Stimulated activated CD8-positive, alpha-beta memory T cell treated with anti-CD3 and anti-CD28 coated beads, Interleukin-15, amount 100 ng/mL, for 24 hours (primary cell): ENCODE data around the gene CETP.
"Not testable (repeated sequence)": the region's sequence is repeated elsewhere in the genome, so short reads cannot be mapped to it uniquely, and the experiment has no call there.

Experiments used
- DNase-seq: peaks from one replicate; pipeline ENCODE4 v3.0.0-alpha.2; 2020; ENCODE audit warnings: low read depth

CETP gene

DNA sequence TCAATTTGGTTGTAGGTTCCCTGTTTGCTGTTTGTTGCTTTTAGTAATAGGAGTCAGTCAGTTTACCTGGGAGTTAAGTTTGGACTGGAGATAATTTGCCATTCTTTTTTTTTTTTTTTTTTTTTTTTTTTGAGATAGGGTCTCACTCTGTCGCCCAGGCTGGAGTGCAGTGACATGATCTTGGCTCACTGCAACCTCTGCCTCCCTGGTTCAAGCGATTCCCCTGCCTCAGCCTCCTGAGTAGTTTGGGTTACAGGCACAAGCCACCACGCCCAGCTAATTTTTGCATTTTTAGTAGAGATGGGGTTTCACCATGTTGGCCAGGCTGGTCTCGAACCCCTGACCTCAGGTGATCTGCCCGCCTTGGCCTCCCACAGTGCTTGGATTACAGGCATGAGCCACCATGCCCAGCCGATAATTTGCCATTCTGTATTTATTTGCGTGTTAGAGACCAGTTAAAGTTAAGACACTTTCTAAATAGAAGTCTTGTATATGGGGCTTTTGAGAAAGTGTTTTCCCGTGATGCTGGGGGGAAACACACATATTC, 27.1 kb upstream of the CETP start:
- DNase-seq = not testable (repeated sequence)

DNA sequence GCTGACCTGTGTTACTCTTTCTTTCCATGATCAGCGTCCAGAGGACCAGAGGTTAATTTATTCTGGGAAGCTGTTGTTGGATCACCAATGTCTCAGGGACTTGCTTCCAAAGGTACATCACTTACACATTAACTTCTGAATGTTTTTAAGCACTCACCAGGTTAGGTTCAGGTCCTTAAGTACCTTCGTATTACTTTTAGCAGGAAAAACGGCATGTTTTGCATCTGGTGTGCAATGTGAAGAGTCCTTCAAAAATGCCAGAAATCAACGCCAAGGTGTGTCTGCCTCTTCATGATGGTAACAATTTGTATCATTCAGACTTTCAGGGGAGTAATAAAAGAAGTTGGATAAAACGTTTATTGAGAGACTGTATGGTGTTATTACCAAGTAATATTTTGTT, 26.5 kb upstream of the CETP start:
- DNase-seq = no peak

DNA sequence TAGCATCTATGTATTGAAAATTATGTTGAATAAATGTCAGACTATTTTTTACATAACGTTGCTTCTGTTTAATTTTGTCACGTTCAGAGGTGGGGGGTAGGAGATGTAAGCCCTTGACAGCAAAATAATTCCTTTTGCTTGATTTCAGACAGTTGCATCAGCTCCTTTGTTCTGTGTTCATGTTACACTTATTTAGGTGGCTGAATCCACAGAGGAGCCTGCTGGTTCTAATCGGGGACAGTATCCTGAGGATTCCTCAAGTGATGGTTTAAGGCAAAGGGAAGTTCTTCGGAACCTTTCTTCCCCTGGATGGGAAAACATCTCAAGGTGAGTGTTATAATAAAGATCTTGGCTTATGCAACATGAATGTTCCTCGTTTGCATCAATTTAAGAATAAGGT, 25.3 kb upstream of the CETP start:
- no peak for DNase-seq

DNA sequence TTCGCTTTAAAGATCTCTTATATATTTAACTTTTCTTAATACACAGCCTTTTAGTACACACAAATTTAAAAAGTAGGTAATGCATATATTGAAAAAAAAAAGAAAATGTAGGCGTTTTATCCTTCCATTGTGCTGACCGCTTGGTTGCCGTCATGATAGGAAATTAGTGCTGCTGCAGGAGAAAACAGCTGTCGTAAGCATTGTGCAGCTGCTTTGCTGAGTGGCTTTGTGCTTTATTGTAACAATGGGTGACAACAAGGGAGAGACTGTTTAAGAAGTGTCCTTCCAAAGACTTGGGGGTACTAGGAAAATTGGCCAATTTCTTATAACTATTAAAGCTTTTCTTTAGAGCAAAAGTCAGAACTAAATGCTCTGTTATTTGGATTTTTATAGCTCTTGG, 24.8 kb upstream of the CETP start:
- DNase-seq = no peak

DNA sequence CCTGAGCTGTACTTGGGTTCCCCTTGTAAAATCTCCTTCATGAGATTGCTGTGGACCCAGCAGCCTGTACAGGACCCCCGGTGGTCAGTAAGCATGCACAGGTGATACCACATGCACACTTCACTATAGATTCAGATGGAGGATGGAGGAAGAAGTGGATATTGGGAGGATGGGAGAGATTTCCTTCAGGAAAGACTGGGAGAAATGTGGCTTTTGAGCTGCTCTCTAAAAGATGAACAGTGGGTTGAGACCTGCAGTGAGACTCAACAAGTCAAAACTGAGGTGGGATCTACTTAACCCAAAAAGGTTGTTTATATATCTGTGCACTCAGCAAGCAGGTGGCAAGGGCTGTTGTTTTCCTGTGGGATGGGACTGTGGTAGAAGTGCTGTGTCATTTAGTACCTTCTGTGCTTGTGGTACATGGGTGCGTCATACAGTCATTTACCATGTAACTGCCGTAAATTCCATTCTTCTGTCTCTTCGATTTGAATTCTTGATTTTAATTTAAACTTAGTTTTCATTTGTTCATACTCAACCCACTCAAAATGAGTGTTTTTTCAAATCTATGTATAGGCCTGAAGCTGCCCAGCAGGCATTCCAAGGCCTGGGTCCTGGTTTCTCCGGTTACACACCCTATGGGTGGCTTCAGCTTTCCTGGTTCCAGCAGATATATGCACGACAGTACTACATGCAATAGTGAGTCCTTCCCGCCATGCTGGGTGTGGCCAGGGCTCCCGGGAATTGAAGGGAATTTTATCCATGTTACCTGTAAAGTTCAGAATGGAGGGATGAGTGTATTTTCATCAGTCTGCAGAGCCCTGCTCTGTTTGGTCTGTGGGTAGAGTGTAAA, 22.9 kb upstream of the CETP start:
- no peak for DNase-seq

DNA sequence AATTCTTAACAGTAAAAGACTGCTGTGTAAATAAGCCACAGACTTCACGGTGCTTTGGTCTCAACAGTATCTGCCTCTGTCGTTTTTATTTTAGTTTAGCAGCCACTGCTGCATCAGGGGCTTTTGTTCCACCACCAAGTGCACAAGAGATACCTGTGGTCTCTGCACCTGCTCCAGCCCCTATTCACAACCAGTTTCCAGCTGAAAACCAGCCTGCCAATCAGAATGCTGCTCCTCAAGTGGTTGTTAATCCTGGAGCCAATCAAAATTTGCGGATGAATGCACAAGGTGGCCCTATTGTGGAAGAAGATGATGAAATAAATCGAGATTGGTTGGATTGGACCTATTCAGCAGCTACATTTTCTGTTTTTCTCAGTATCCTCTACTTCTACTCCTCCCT, 21.9 kb upstream of the CETP start:
- DNase-seq = no peak

DNA sequence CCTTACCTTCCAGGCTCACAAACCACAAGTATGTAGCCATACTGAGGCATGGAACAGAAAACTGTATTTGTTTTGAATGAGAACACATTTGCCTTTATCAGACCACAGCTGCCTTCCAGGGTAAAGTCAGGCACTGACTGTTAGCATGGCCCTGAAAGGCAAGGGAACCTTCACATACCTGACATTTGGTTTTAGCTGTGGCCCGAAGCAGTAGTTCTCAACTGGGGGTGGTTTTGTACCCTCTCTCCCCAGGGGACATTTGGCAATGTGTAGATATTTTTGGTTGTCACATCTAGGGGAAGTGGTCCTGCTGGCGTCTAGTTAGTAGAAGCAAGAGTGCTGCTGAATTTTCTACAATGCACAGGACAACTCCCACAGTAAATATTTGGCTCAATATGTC, 20.7 kb upstream of the CETP start:
- DNase-seq = no peak

DNA sequence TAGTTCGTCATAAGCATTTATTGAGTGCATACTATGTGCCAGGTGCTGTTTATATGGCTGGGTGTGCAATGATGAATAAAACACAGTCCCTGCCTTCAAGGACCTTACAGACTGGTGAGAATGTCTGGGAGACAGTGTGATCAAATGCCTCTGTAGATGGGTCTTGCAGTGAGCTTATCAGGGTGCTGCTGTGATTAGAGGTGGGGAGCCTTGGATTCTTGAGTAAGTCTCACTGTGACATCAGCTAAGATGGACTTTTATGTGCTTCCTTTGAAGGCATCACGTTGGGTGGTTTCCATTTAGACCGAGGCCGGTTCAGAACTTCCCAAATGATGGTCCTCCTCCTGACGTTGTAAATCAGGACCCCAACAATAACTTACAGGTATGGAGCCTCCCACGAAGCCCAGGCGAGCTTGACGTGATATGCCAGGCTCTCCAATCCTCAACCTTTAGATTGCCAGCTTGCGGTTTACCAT, 19.9 kb upstream of the CETP start:
- no peak for DNase-seq

DNA sequence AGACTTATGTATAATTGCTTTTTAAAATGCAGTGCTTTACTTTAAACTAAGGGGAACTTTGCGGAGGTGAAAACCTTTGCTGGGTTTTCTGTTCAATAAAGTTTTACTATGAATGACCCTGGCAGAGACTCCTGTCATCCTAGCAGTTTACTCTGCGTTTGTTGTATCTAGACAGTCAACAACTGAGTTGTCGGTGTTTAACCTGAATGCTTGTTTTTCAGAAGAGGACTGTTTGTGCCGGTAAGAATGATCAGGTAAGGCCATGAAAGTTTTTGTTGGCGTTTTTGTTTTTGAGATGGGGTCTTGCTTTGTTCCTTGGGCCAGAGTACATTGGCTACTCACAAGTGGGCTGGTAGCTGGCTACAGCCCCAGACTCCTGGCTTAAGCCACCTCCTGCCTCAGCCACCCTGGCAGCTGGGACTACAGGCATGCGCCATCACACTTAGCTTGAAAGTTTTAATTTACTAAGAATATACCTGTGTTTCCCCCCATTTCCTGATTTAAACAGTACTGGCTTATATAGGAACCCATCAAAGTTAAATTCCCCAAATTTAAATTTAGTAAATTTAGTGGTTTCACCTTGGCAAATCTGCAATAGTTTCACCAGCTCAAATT, 17.9 kb upstream of the CETP start:
- DNase-seq = no peak

DNA sequence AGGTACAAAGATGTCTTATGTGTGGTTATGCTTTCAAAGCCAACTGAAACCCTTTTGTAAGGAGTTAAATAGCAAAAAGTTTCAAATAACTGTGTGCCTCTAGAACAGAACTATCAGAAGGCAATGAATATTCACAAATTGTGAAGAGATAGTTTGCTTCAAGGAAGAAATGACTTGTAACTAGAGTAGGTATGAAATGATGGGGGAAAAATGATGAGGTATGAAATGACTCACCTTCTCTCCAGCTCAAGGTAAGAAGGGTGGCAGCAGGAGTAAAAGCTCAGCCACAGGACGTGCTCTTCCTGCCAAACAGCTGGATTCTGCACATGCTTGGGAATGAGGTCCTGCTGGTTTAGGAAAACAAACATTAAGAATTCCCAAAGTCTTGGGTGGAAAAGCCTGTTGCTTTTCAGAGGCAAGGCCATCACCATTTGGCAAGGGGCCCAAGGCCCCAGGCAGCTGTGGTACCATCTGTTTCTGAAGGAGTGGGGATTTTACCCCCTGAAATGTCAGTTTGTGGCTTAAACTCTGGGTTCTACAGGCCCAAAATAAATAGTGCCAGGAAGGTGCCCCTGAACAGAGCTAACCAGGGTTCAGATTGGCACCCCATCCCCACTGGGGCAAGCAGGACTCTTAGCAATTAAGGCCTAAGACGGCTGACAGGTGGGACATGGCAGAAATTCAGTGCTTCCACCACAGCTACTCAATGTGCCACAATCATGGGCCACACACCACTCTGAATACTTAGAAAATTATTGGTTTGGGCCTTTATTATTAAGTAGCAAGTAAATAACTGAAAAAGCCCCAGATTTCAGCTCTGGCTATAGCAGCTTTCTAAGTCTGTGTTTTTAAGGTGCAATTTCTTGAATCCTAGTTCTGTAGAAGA, 16.6 kb upstream of the CETP start:
- no peak for DNase-seq

DNA sequence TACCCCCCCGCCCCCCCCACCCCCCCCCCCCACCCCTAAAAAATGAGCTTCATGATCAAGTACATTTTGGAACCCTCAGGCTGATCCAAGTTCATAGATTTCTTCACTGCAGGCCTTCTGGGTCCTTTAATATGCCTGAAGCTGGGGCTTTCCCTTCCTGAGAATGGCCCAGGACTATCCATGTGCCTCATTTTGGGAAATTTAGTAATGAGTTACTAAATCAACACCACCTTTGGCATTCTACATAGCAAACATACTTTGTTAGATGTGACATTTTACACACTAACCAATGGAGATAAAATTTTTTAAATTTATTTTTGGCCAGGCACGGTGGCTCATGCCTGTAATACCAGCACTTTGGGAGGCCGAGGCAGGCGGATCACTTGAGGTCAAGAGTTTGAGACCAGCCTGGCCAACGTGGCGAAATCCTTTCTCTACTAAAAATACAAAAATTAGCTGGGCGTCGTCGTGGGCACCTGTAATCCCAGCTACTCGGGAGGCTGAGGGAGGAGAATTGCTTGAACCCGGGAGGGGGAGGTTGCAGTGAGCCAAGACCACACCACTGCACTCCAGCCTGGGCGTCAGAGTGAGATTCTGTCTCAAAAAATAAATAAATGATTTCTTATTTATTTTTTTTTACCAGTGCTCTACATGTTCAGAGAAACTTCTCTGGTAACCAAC, 15.8 kb upstream of the CETP start:
- no peak for DNase-seq

DNA sequence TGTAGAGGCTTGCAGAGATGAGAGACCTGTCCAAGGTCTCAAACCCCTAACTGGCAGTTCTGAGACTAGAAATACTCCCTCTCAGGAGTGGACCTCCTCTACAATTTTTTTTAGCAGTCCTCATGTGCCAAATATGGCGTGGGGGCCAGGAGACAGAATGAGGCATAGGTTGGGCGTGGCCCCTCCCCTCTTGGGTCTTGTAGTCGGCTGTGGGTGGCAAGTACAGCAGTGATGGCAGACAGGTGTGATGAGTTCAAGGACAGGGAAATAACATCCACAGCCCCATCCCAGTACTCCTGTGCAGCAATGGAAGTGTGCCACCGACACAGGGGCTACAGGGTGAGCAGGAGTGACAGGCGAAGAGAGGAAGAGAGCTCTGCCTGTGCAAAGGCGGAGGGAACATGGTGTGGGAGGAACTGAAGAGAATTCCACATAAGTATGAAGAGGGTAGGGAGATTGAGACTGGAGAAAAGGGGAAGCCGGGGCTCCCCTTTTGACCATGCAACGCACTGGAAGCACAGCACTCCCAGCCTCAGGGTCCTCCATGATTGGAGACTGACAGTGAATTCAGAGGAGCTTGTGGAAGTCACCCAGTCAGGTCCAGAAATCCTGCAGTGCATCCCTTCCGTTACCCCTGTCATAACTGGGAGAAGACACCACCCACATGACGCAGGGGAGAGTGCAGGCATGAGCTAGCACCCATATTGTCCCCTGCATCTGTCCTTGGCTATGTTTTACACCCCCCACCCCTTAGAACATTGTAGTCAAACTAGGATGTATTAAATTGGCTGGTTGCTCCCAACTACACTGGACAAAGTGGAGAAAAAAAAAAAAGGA, 14.8 kb upstream of the CETP start:
- DNase-seq = no peak

DNA sequence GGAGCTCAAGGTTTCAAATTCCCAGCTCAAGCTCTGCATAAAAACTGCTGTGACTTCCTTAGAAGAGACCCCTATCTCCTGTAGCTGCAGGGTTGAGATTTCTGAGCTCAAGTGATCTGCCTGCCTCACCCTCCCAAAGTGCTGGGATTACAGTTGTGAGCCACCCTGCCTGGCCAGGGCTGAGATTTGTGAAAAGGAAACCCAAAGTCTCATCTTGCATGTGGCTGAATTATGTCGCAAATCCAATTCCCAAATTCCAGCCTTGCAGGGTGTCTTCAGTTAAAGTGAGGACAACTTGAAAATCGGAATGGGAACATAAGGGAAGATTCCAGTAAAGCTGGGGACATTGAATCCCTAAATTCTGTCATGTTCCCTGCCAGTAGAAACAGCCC, 14.2 kb upstream of the CETP start:
- DNase-seq = no peak

DNA sequence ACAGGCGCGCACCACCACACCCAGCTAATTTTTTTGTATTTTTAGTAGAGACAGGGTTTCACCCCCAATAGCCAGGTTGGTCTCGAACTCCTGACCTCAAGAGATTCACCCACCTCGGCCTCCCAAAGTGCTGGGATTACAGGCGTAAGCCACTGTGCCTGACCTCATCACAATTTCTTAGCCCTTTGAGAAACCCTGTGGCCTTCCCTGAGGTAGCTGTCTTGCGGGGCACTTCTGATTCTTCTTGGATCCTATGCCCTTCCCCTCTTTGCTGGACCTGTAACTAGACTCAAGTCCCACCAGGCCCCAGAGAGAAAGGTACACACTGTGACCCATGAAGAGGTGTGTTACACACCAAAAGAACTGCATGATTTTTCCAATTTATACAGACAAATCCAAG, 13.5 kb upstream of the CETP start:
- DNase-seq = no peak

DNA sequence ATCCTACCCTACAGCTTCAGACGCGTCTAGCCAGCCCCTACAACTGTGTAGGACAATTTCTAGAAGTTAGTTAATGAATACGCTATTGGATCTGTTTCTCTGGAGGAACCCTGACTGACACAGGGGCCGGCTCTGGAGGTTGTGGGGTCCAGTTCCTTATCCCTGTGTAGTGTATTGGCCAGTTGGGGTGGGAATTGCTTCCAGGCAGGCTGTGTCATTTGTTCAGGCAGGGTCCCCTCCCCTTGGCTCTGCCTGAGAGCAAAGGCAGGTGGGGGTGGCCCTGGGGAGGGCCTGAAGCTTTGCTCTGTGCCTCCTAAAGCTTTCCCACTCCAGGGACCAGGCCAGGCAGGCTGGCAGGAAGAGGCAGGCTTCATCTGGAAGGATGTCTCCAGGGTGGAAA, 11.7 kb upstream of the CETP start:
- DNase-seq = no peak

DNA sequence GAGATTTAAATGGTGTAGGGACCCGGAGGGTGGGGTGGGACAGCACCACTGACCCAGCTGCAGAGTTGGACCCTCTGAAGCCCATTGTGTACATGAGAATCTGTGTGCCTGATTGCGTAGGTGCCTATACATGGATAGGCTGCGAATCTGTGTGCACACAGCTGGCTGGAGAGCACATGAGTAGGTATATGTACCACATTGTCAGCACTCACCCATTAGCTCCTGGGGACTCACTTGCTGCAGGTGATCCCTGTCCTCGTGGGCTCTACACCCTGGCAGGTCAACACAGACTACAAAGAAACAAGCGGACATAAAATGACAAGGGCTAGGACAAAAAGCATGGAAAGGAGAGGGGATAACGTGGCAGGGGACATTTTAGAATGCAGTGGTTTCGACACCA, 11.3 kb upstream of the CETP start:
- no peak for DNase-seq

DNA sequence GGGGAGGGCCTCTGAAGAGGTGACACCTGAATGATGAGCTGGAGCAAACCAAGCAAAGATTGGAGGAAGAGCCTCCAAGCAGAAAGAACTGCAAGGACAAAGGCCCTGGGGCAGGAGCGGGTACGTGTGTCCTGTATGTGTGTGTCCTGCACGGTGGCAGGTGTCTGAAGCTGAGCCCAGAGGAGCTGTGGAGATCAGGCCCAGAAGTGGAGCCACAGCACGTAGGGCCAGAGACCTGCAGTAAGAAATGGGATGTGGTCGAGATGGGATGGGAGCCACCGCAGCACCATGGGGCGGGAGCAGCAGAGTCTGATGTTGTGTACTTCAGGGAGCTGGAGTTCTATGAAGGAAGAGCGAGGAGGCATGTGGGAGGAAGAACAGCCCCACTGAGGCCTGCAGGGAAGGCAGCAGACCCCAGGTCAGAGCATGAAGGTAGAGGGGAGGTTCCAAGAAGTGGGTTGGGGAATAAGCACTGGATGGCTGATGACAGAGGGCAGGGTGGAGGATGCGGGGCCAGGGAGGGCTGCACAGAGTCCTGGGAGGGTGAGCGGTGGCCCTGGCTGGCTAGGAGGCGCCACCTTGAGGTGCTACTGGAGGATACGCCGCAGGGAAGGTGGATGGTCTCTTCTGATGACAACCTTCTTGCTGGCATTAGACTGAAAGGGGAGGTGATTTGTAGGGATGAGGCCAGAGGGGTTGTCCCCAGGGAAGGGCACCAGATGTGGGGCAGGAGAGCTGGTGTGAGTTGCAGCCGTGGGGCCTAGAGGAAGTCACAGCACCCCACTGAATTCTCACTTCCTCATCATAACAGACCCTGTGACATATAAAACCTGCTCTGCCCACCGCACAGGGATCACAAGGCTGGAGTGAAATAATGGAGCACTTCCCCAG, 10.6 kb upstream of the CETP start:
- no peak for DNase-seq

DNA sequence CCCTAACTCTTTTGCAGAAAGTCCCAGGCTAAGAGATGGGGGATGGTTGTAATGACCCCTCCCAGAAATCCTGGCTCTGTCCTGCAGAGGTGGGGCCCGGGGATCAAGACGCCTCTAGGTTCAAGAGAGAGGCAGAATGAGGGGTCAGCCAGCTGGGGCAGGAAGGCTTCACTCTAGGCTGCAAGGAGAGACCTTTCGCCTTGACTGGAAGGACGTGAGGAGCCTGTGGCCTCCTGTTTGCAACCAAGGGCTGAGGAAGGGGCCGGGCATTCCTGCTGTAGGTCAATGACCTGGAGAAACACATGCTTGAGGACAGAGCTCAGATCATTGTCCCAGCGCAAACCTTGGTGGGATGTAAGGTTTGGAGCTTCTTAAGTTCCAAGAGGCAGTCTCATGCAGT, 8.7 kb upstream of the CETP start:
- no peak for DNase-seq

DNA sequence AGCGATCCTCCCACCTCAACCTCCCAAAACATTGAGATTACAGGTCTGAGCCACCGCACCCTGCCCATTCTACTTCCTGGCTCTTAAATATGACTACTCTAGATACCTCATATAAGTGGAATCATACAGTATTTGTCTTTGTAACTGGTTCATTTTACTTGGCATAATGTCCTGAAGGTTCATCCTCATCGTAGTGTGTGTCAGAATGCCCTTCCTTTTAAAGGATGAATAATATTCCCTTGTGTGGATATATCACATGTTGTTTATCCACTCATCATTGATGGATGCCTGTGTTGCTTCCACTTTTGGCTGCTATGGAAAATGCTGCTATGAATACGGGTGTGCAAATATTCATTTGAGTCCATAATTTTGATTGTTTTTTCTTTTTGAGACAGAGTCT, 5.7 kb upstream of the CETP start:
- no peak for DNase-seq

DNA sequence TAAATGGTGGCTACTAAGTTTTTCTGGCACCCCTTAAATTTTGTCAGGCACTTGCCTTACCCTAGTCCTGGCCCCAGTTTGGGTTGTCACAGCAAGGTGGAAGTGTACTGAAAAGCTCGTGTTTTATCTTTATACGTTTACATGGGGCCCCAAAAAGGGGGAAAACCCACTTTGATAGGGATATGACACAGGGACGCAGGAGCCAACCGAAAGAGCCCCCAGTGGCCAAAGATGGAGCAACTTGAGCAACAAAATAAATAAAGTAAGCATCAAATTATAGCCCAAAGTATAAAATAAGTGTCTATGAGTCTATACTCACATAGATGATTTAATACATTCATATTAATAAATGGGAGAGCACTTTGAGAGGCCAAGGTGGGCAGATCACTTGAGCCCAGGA, 5.0 kb upstream of the CETP start:
- no peak for DNase-seq
